Neuronal stem cell (in vitro differentiated cells): Measurements from ENCODE around the gene RPL10A.

Source experiments
- DNase-seq: peaks from one replicate; pipeline ENCODE4 v3.0.0-alpha.2; 2013; ENCODE audit warnings: low spot score
- H2AFZ ChIP-seq: one replicate; pipeline ENCODE4 v1.6.1; 2013; ENCODE audit warnings: mild to moderate bottlenecking, low read length, inconsistent platforms
- H2AK5ac ChIP-seq: 2 replicates; pipeline ENCODE4 v1.6.1; 2013; ENCODE audit warnings: low read depth, mild to moderate bottlenecking, inconsistent platforms, low read length, moderate library complexity, mixed read lengths
- H2BK120ac ChIP-seq: 2 replicates; pipeline ENCODE4 v1.6.1; 2013; ENCODE audit warnings: low read depth, mild to moderate bottlenecking, inconsistent platforms, low read length, moderate library complexity, mixed read lengths
- H2BK12ac ChIP-seq: one replicate; pipeline ENCODE4 v1.6.1; 2013; ENCODE audit warnings: low read length, inconsistent platforms
- H2BK15ac ChIP-seq: 2 replicates; pipeline ENCODE4 v1.6.1; 2013; ENCODE audit warnings: mild to moderate bottlenecking, low read length, inconsistent platforms, mixed read lengths
- H2BK5ac ChIP-seq: one replicate; pipeline ENCODE4 v1.6.1; 2013; ENCODE audit warnings: inconsistent platforms, mild to moderate bottlenecking, low read length, moderate library complexity
- H3K14ac ChIP-seq: one replicate; pipeline ENCODE4 v1.6.1; 2013; ENCODE audit warnings: low read length, inconsistent platforms
- H3K18ac ChIP-seq: 2 replicates; pipeline ENCODE4 v1.6.1; 2013; ENCODE audit warnings: low read length, inconsistent platforms
- H3K23ac ChIP-seq: 2 replicates; pipeline ENCODE4 v1.6.1; 2013; ENCODE audit warnings: low read depth, mild to moderate bottlenecking, mixed read lengths, low read length, inconsistent platforms; ENCODE audit not compliant: poor library complexity
- H3K27ac ChIP-seq: replicated peaks from 3 replicates; pipeline ENCODE4 v1.5.1; 2013; ENCODE audit warnings: low read length, inconsistent platforms
- H3K27me3 ChIP-seq, 3 experiments: 2 replicates each; pipeline ENCODE4 v1.6.1; 2013; ENCODE audit warnings: low read length in 3 of 3, mild to moderate bottlenecking in 2 of 3, inconsistent platforms in 1 of 3, low read depth in 1 of 3, mixed read lengths in 1 of 3, moderate library complexity in 1 of 3; ENCODE audit not compliant: control insufficient read depth in 3 of 3, insufficient read depth in 3 of 3
- H3K36me3 ChIP-seq, 2 donors: replicated peaks in 1 of 2; 2 replicates each; pipeline ENCODE4 v1.6.1; 2013; ENCODE audit warnings: low read length in 2 of 2; ENCODE audit not compliant: control insufficient read depth in 2 of 2, insufficient read depth in 2 of 2
- H3K4ac ChIP-seq: 2 replicates; pipeline ENCODE4 v1.6.1; 2013; ENCODE audit warnings: inconsistent platforms, mild to moderate bottlenecking, low read length, moderate library complexity
- H3K4me1 ChIP-seq, 2 donors: 1 replicate in 1 of 2; 2 replicates in 1 of 2; pipeline ENCODE4 v1.6.1; 2013; ENCODE audit warnings: low read length in 2 of 2, low read depth in 1 of 2; ENCODE audit not compliant: control insufficient read depth in 2 of 2, insufficient read depth in 1 of 2
- H3K4me2 ChIP-seq: one replicate; pipeline ENCODE4 v1.6.1; 2013; ENCODE audit warnings: mild to moderate bottlenecking, low read length, inconsistent platforms; ENCODE audit not compliant: insufficient read depth, poor library complexity, severe bottlenecking
- H3K4me3 ChIP-seq, 2 donors: 2 replicates each; pipeline ENCODE4 v1.5.1; 2013; ENCODE audit warnings: low read length in 2 of 2, mild to moderate bottlenecking in 2 of 2, inconsistent platforms in 1 of 2, moderate library complexity in 1 of 2
- H3K79me1 ChIP-seq: one replicate; pipeline ENCODE4 v1.6.1; 2013; ENCODE audit warnings: low read depth, mild to moderate bottlenecking, inconsistent platforms, low read length, moderate library complexity
- H3K9ac ChIP-seq: one replicate; pipeline ENCODE4 v1.6.1; 2013; ENCODE audit warnings: mild to moderate bottlenecking, low read depth, low read length, inconsistent platforms; ENCODE audit not compliant: poor library complexity
- H3K9me3 ChIP-seq, 2 donors: replicated peaks in 1 of 2; 2 replicates each; pipeline versions ENCODE3 to v1.6.1; 2013; ENCODE audit warnings: low read length in 2 of 2, mild to moderate bottlenecking in 2 of 2, inconsistent platforms in 1 of 2, low read depth in 1 of 2, mixed read lengths in 1 of 2, moderate library complexity in 1 of 2; ENCODE audit not compliant: control insufficient read depth in 2 of 2, insufficient read depth in 1 of 2
- H4K8ac ChIP-seq: one replicate; pipeline ENCODE4 v1.6.1; 2013; ENCODE audit warnings: low read depth, mild to moderate bottlenecking, inconsistent platforms, low read length, moderate library complexity
- H4K91ac ChIP-seq: one replicate; pipeline ENCODE4 v1.6.1; 2013; ENCODE audit warnings: low read length, low read depth, mild to moderate bottlenecking, inconsistent platforms; ENCODE audit not compliant: poor library complexity
- WGBS, 2 donors: extraction: QIAGEN DNeasy Blood & Tissue Kit; methylation state at CpG; one replicate each; pipeline ENCODE4 v1.1.7; 2013; ENCODE audit warnings: missing lambda C conversion rate in 2 of 2, mixed read lengths in 1 of 2; ENCODE audit not compliant: insufficient read length in 2 of 2, insufficient replicate concordance in 1 of 2; ENCODE audit errors: extremely low coverage in 2 of 2; 5-methylcytosine and 5-hydroxymethylcytosine counted together

RPL10A gene

GRCh38 chr6:35452183-35453090 lies 15.8 kb upstream of the RPL10A start, which contains the start of gene FANCE:
TSS of gene FANCE (plus strand) at chr6:35452338. CDS start at chr6:35452546, 208 bp downstream.
- Histone ChIP-seq H2BK120ac (no peak within 1 kb of the TSS), H3K27me3 (peaks cover 0 to 11% (median 5%) of the 10 kb centered on the region in 3 experiments), H2AFZ (peak within 1 kb of the TSS; percentile 98), H2AK5ac (peak within 1 kb of the TSS; percentile 95), H3K4ac (no peak within 1 kb of the TSS), H3K9ac (peak within 1 kb of the TSS; percentile 92), H3K9me3 (no peaks in the 10 kb centered on the region), H3K27ac (peak within 1 kb of the TSS; percentile 62), H3K23ac (peak within 1 kb of the TSS; percentile 97), H4K8ac (no peak within 1 kb of the TSS), H3K18ac (peak within 1 kb of the TSS; percentile 98), H3K14ac (peak within 1 kb of the TSS; percentile 89), H3K4me1 (peaks cover 13 to 16% of the 10 kb centered on the region in 2 donors), H3K4me3 (peak within 1 kb of the TSS; percentile 67 to 92), H2BK5ac (peak within 1 kb of the TSS; percentile 36), H2BK15ac (peak within 1 kb of the TSS; percentile 94), H3K79me1 (peaks cover 3% of the 10 kb centered on the region), H2BK12ac (peak within 1 kb of the TSS; percentile 82), H3K36me3 (peaks cover 8 to 20% of the 10 kb centered on the region in 2 donors), H3K4me2 (peak within 1 kb of the TSS; percentile 94), H4K91ac (no peak within 1 kb of the TSS)
- no CpG with 5 or more reads among the region's 87 CpGs for WGBS, 2 donors
- DNase-seq, result peak; percentile 97

- H3K4ac ChIP-seq, result no peak overlapping the region
- H2BK15ac ChIP-seq, result no peak overlapping the region
- no peak overlapping the region for H2BK12ac ChIP-seq
- peaks cover 10 to 28% of the 10 kb centered on the region in 2 donors for H3K36me3 ChIP-seq
- H2BK120ac ChIP-seq, result no peak overlapping the region
- peaks cover 13 to 16% of the 10 kb centered on the region in 2 donors for H3K4me1 ChIP-seq
- peaks cover 3% of the 10 kb centered on the region for H3K79me1 ChIP-seq
- H3K18ac ChIP-seq, result no peak overlapping the region
- H3K9me3 ChIP-seq, result no peaks in the 10 kb centered on the region
- H4K91ac ChIP-seq, result no peak overlapping the region
- no peak overlapping the region for H4K8ac ChIP-seq
- H2AK5ac ChIP-seq, result no peak overlapping the region
- no peak overlapping the region for H3K23ac ChIP-seq
- DNase-seq, result no peak
- H2AFZ ChIP-seq, result no peak overlapping the region
- H3K4me2 ChIP-seq, result no peak overlapping the region
- H3K9ac ChIP-seq, result no peak overlapping the region
- peak overlapping the region in 1 of 2 donors; percentile 67 for H3K4me3 ChIP-seq
- no CpG with 5 or more reads among the region's 3 CpGs for WGBS, 2 donors
- no peak overlapping the region for H3K14ac ChIP-seq
- H3K27me3 ChIP-seq, result peaks cover 0 to 11% (median 5%) of the 10 kb centered on the region in 3 experiments
- no peak overlapping the region for H3K27ac ChIP-seq
- no peak overlapping the region for H2BK5ac ChIP-seq
Observed at GRCh38 chr6:35453236-35453635, 15.0 kb upstream of the RPL10A start.

GRCh38 chr6:35454391-35455110 lies 13.7 kb upstream of the RPL10A start:
- Histone ChIP-seq H3K4me1 (peaks cover 13 to 16% of the 10 kb centered on the region in 2 donors), H3K9me3 (no peaks in the 10 kb centered on the region), H3K36me3 (peaks cover 16 to 41% of the 10 kb centered on the region in 2 donors), H3K18ac (no peak overlapping the region), H2AFZ (no peak overlapping the region), H2BK15ac (no peak overlapping the region), H3K4me2 (no peak overlapping the region), H3K79me1 (peaks cover 3% of the 10 kb centered on the region), H3K27me3 (peaks cover 0 to 11% (median 5%) of the 10 kb centered on the region in 3 experiments), H4K8ac (no peak overlapping the region), H2AK5ac (no peak overlapping the region), H4K91ac (no peak overlapping the region), H3K4ac (no peak overlapping the region), H3K27ac (peak overlapping the region; percentile 28), H2BK5ac (no peak overlapping the region), H2BK120ac (no peak overlapping the region), H3K9ac (no peak overlapping the region), H3K4me3 (no peak overlapping the region), H2BK12ac (no peak overlapping the region), H3K23ac (no peak overlapping the region), H3K14ac (no peak overlapping the region)
- no peak for DNase-seq
- WGBS, 2 donors, result no CpG with 5 or more reads among the region's 9 CpGs

GRCh38 chr6:35457907-35458306 lies 10.3 kb upstream of the RPL10A start:
- Histone ChIP-seq H3K27ac (no peak overlapping the region), H3K18ac (no peak overlapping the region), H4K8ac (no peak overlapping the region), H2BK120ac (no peak overlapping the region), H3K27me3 (no peaks in the 10 kb centered on the region), H3K4me2 (no peak overlapping the region), H2BK5ac (no peak overlapping the region), H3K36me3 (peaks cover 26 to 63% of the 10 kb centered on the region in 2 donors), H3K9me3 (no peaks in the 10 kb centered on the region), H2BK15ac (no peak overlapping the region), H3K14ac (no peak overlapping the region), H3K9ac (no peak overlapping the region), H2AK5ac (no peak overlapping the region), H4K91ac (no peak overlapping the region), H2BK12ac (no peak overlapping the region), H2AFZ (no peak overlapping the region), H3K79me1 (no peaks in the 10 kb centered on the region), H3K4me1 (peaks cover 8 to 12% of the 10 kb centered on the region in 2 donors), H3K23ac (peak overlapping the region; percentile 11), H3K4me3 (no peak overlapping the region), H3K4ac (no peak overlapping the region)
- WGBS, 2 donors, result no CpG with 5 or more reads among the region's 4 CpGs
- DNase-seq, result no peak
